K562 (cell line): Measurements from ENCODE around the gene NR2F1. TPM values are rescaled to one million over a fixed set of nuclear protein-coding genes. Genes with fewer than 3 reads are reported as not detected.

Experiments used
- ATAC-seq: fragments of 200-7000 bp; cut with Tn5 transposase; 3 replicates; pipeline ENCODE4 v1.9.1; 2020; ENCODE audit warnings: moderate library complexity
- BruUV-seq: library from RNA; stranded (reverse); fragments of 400-500 nt; replicated peaks from 2 replicates; lab custom pipeline; 2021; lab: Mats Ljungman, UMichigan
- CTCF ChIA-PET: fragments of 300-600 bp; formaldehyde crosslinking; extraction: SDS; loops from one replicate; lab custom pipeline; 2021; ENCODE audit warnings: low intra/inter-chr PET ratio; lab: Yijun Ruan, JAX
- POLR2A ChIA-PET: fragments of 300-600, 350-650 bp; sonication (Branson Sonifier 250); formaldehyde crosslinking; extraction: SDS; loops from one replicate; lab custom pipeline; 2021; ENCODE audit warnings: antibody characterized with exemption, inconsistent platforms; lab: Yijun Ruan, JAX
- DNase-seq, 4 experiments: peaks; one replicate each; pipeline versions ENCODE4 v3.0.0 to v3.0.0-alpha.2; 2011 to 2018; ENCODE audit warnings: low spot score in 3 of 4, mixed read lengths in 3 of 4; ENCODE audit errors: extremely low read depth in 1 of 4
- FAIRE-seq: peaks from 2 replicates; lab custom pipeline; 2011; peaks lifted over from hg19 to GRCh38; lab: Jason Lieb, UNC
- H2AFZ ChIP-seq: 2 replicates; pipeline ENCODE4 v1.6.0; 2011; ENCODE audit warnings: low read depth, low read length, control low read depth, inconsistent platforms
- H3K27ac ChIP-seq: fragments of 200-600 bp; 3 replicates; pipeline ENCODE4 v1.8.0; 2011; ENCODE audit warnings: low read depth, mild to moderate bottlenecking, control low read depth, inconsistent platforms, low read length, moderate library complexity, mixed read lengths; ENCODE audit errors: extremely low read depth
- H3K27me3 ChIP-seq, 2 experiments: fragments of 300-600 bp in 1 of 2; 2 replicates in 1 of 2; 3 replicates in 1 of 2; pipeline versions ENCODE4 v1.6.0 to v1.8.0; 2011; ENCODE audit warnings: inconsistent platforms in 2 of 2, low read length in 2 of 2, mild to moderate bottlenecking in 1 of 2, mixed read lengths in 1 of 2, moderate library complexity in 1 of 2; ENCODE audit not compliant: control insufficient read depth in 2 of 2, insufficient read depth in 2 of 2
- H3K36me3 ChIP-seq: fragments of 300-600 bp; 3 replicates; pipeline ENCODE4 v1.8.0; 2011; ENCODE audit warnings: mild to moderate bottlenecking, low read length, inconsistent platforms; ENCODE audit not compliant: control insufficient read depth, insufficient read depth
- H3K4me1 ChIP-seq, 2 experiments: fragments of 200-600 bp in 1 of 2; replicated peaks in 1 of 2; 2 replicates in 1 of 2; 3 replicates in 1 of 2; pipeline versions ENCODE4 v1.5.1 to v1.8.0; 2011; ENCODE audit warnings: inconsistent platforms in 2 of 2, low read length in 2 of 2, mild to moderate bottlenecking in 1 of 2, mixed read lengths in 1 of 2, moderate library complexity in 1 of 2; ENCODE audit not compliant: control insufficient read depth in 2 of 2, insufficient read depth in 2 of 2
- H3K4me2 ChIP-seq: 2 replicates; pipeline ENCODE4 v1.6.1; 2011; ENCODE audit warnings: low read length, control low read depth, inconsistent platforms, mixed read lengths; ENCODE audit not compliant: insufficient read depth
- H3K4me3 ChIP-seq: fragments of 200-600 bp; sonication (generic), shearing (Covaris generic); 2 replicates; pipeline ENCODE4 v1.5.1; 2016; ENCODE audit warnings: control low read depth, inconsistent platforms
- H3K79me2 ChIP-seq: fragments of 200-600 bp; 3 replicates; pipeline ENCODE4 v1.8.0; 2011; ENCODE audit warnings: low read length, inconsistent platforms; ENCODE audit not compliant: control insufficient read depth, insufficient read depth
- H3K9ac ChIP-seq, 2 experiments: 2 replicates each; pipeline versions ENCODE4 v1.6.0 to v1.6.1; 2011; ENCODE audit warnings: low read depth in 2 of 2, low read length in 2 of 2, control low read depth in 1 of 2, inconsistent platforms in 1 of 2, mild to moderate bottlenecking in 1 of 2, mixed read lengths in 1 of 2; ENCODE audit not compliant: insufficient read depth in 1 of 2
- H3K9me1 ChIP-seq: one replicate; pipeline ENCODE4 v1.6.0; 2011; ENCODE audit warnings: inconsistent platforms, mild to moderate bottlenecking, low read length, moderate library complexity; ENCODE audit not compliant: control insufficient read depth, insufficient read depth
- H3K9me3 ChIP-seq: replicated peaks from 2 replicates; pipeline ENCODE4 v1.5.1; 2011; ENCODE audit warnings: low read depth, low read length, inconsistent platforms; ENCODE audit not compliant: control insufficient read depth, insufficient read depth
- H4K20me1 ChIP-seq: replicated peaks from 2 replicates; pipeline ENCODE4 v1.6.1; 2011; ENCODE audit warnings: low read length, inconsistent platforms, mixed read lengths; ENCODE audit not compliant: control insufficient read depth, insufficient read depth
- NR2C1 ChIP-seq, 2 experiments: fragments of 450-650 bp; IDR thresholded peaks; 2 replicates each; pipeline ENCODE4 v1.6.1; 2017; ENCODE audit warnings: mild to moderate bottlenecking in 2 of 2, antibody characterized with exemption in 1 of 2, inconsistent platforms in 1 of 2, missing compliant biosample characterization in 1 of 2, missing genetic modification characterization in 1 of 2
- NR2C2 ChIP-seq, 2 experiments: fragments of 200-800 bp in 1 of 2; sonication (Bioruptor generic) in 1 of 2; sonication (generic) in 1 of 2; formaldehyde crosslinking in 1 of 2; IDR thresholded peaks; 2 replicates each; pipeline versions ENCODE4 v1.6.1 to v1.8.0; 2016 to 2022; ENCODE audit warnings: mild to moderate bottlenecking in 1 of 2, missing compliant biosample characterization in 1 of 2, missing genetic modification characterization in 1 of 2, missing genetic modification reagents in 1 of 2
- SMARCB1 ChIP-seq: IDR thresholded peaks from 2 replicates; pipeline ENCODE4 v1.6.1; 2011; ENCODE audit warnings: improper control_type of control experiment, low read depth; ENCODE audit not compliant: insufficient read length
- ZNF174 ChIP-seq: fragments of 250-450 bp; sonication (Bioruptor Pico); IDR thresholded peaks from 2 replicates; pipeline ENCODE4 v1.4.0; 2020; ENCODE audit warnings: mild to moderate bottlenecking
- ZNF778 ChIP-seq: fragments of 450-650 bp; formaldehyde crosslinking; IDR thresholded peaks from 2 replicates; pipeline ENCODE4 v1.4.0; 2020; ENCODE audit warnings: mild to moderate bottlenecking, moderate library complexity
- ZSCAN29 ChIP-seq: fragments of 450-650 bp; IDR thresholded peaks from 2 replicates; pipeline ENCODE4 v1.6.1; 2017
- WGBS: fragments of 100-300 bp; shearing (Covaris generic); methylation state at CpG from one replicate; pipeline ENCODE4 v1.1.6; 2016; ENCODE audit warnings: low coverage, mixed read lengths; ENCODE audit not compliant: insufficient coverage; ENCODE audit errors: missing lambda C conversion rate; 5-methylcytosine and 5-hydroxymethylcytosine counted together
- in situ Hi-C: fragments of 300-500 bp; cut with MboI; formaldehyde crosslinking; loops from 4 replicates; pipeline ENCODE4 v1.15.0; 2018; ENCODE audit warnings: inconsistent platforms, mixed read lengths
- intact Hi-C: fragments of 100-400 bp; cut with micrococcal nuclease; formaldehyde crosslinking; loops from 2 replicates; pipeline ENCODE4 v1.14.2; 2022
- polyA plus RNA-seq, 8 experiments: library from polyadenylated mRNA; depleted of rRNA in 4 of 8; stranded (reverse) in 5 of 8; unstranded in 3 of 8; fragments of >200 nt; fragmentation: Nextera tagmentation in 2 of 8; fragmentation: Illumina TruSeq in 1 of 8; extraction: Ambion mirVana in 2 of 8; extraction: Trizol in 1 of 8; gene quantifications; 2 replicates each; pipeline versions ENCODE4 v1.2.1 to v1.2.3, GENCODE V29; 2011 to 2014; ENCODE audit warnings: inconsistent platforms in 1 of 8, missing spikeins in 1 of 8
- total RNA-seq, 7 experiments: library from RNA; depleted of rRNA in 6 of 7; stranded (reverse); fragments of >200 nt in 6 of 7; fragmentation: Illumina TruSeq in 2 of 7; extraction: Trizol in 2 of 7; gene quantifications; 2 replicates each; pipeline versions ENCODE4 v1.2.1 to v1.2.3, GENCODE V29; 2011 to 2021; ENCODE audit warnings: low replicate concordance in 1 of 7
- TF ChIP-seq, protein P1 (sequence below): fragments of 250-450 bp; sonication (Bioruptor Pico); IDR thresholded peaks from 2 replicates; pipeline ENCODE4 v1.8.0; 2021; ENCODE audit warnings: moderate library complexity, mild to moderate bottlenecking, inconsistent platforms
- TF ChIP-seq, protein P2 (sequence below): fragments of 250-450 bp; sonication (Bioruptor Pico); IDR thresholded peaks from 2 replicates; pipeline ENCODE4 v1.5.0; 2021; ENCODE audit warnings: mild to moderate bottlenecking, moderate library complexity
- TF ChIP-seq, protein P3 (sequence below): IDR thresholded peaks from 2 replicates; pipeline ENCODE4 v1.6.1; 2014; ENCODE audit warnings: antibody characterized with exemption
- TF ChIP-seq, protein P4 (sequence below): sonication (generic); formaldehyde crosslinking; IDR thresholded peaks from 2 replicates; pipeline ENCODE4 v1.8.0; 2022; ENCODE audit warnings: missing genetic modification reagents, mild to moderate bottlenecking, borderline replicate concordance

The NR2F1 gene
- total and polyA plus RNA-seq, 9 of the 15 experiments (the other 6 are each of a cell fraction or from before 2014, with no cell fraction given), result 0.18 TPM; not detected in 8

DNA sequence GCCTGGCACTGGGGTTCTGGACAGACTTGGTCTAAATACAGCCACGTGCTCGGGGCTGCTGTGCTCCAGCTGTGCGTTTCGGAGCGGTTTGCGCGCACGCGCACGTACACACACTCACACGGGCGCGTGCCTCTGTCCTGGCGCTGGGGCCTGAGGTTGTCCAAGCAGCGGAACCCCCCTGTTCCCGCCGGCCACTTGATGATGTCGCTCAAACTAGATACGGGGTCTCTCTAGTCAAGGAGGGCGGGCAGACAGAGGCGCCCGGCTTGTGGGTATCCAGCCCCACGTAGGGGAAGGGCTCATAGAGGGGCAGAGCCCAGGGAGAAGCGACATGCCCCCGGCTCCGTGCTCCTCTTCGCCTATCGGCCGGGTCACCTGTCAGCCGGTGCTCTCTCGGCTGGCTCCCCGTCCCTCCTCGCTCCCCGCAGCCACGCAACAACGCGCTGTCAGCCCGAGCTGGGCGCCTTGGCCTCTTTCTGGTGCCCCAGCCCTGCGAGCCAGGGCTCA lies 10.9 kb upstream of the NR2F1 start:
- peaks cover 0 to 30% of the 10 kb centered on the region in 2 experiments; a peak in 2 of 5 replicates for H3K27me3 ChIP-seq
- no peak for FAIRE-seq
- H3K4me1 ChIP-seq, result no peaks in the 10 kb centered on the region; a peak in 1 of 5 replicates
- DNase-seq, result no peak
- no TSS peak for BruUV-seq
- no peak overlapping the region for H3K27ac ChIP-seq
- no peaks in the 10 kb centered on the region for H3K9me3 ChIP-seq
- no peaks in the 10 kb centered on the region for H3K9me1 ChIP-seq
- CTCF ChIA-PET, result no interaction called here
- no peaks in the 10 kb centered on the region for H3K36me3 ChIP-seq
- POLR2A ChIA-PET, result no interaction called here
- H3K79me2 ChIP-seq, result no peaks in the 10 kb centered on the region
- no peak overlapping the region for H3K4me3 ChIP-seq
- no peak overlapping the region for H2AFZ ChIP-seq
- 10% methylated on average over 36 of the region's 40 CpGs for WGBS
- in situ Hi-C loops, result no loop called here
- intact Hi-C loops, result no loop called here
- H4K20me1 ChIP-seq, result no peaks in the 10 kb centered on the region
- no peak overlapping the region for H3K4me2 ChIP-seq
- no peak overlapping the region for H3K9ac ChIP-seq
- no peak for ATAC-seq
- TF ChIP-seq, protein P1, sequence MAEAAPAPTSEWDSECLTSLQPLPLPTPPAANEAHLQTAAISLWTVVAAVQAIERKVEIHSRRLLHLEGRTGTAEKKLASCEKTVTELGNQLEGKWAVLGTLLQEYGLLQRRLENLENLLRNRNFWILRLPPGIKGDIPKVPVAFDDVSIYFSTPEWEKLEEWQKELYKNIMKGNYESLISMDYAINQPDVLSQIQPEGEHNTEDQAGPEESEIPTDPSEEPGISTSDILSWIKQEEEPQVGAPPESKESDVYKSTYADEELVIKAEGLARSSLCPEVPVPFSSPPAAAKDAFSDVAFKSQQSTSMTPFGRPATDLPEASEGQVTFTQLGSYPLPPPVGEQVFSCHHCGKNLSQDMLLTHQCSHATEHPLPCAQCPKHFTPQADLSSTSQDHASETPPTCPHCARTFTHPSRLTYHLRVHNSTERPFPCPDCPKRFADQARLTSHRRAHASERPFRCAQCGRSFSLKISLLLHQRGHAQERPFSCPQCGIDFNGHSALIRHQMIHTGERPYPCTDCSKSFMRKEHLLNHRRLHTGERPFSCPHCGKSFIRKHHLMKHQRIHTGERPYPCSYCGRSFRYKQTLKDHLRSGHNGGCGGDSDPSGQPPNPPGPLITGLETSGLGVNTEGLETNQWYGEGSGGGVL (CRISPR knock-in tag), result no peak
- no peak for TF ChIP-seq ZSCAN29
- TF ChIP-seq, protein P2, sequence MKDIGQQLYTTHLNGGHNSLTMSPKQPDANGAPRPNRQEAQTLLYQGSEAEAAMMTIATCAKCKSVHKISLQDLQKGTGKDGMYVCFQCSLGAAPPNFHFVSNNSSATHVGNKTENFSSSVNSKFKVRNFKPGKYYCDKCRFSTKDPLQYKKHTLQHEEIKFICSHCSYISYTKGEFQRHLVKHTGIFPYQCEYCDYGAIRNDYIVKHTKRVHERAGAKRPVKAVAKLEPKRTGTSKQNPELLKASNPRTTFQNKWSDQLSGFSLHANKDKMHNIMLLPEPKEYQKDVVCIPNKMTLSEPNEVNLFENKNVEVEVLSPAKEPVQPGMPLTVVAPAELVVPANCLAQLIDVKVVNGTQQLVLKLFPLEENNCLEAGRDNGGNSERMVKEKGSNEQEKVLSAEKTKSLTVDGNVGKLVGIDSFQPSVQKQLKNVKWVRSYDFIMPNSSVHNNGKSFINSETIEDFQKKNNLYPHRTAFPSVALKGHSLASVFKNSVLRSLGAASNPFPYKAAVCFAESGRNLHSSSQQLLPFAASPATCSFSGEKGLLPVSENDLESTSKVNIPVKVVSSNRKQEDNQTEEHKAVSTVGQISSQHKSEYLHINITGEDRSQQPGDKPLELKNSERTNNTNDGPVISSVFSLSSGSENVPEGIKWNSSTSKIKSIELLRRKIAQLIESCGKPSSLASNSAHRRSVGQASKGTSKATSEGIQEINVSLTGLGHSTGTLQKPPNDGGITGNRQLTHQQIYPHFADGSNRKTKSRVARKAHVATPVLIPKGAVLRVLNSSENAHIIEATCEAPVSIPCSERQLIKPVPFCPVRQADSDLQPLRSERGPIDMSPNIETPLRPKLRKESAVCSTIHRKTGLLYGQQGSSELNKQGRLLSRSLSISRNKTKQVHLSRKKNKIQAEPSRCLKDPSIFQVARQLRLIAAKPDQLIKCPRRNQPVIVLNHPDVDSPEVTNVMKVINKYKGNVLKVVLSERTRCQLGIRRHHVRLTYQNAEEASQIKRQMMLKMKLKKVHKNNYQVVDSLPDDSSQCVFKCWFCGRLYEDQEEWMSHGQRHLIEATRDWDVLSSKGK (CRISPR knock-in tag), result no peak
- no peak for TF ChIP-seq ZNF174 (CRISPR knock-in tag)
- no peak for TF ChIP-seq NR2C2 (CRISPR knock-in tag; IDR thresholded peaks at IDR 0.05)
- TF ChIP-seq NR2C2 (tag; IDR thresholded peaks at IDR 0.05), result no peak
- no peak for TF ChIP-seq NR2C1 (IDR thresholded peaks at IDR 0.05)
- no peak for TF ChIP-seq NR2C1 (tag; IDR thresholded peaks at IDR 0.05)
- TF ChIP-seq, protein P3, sequence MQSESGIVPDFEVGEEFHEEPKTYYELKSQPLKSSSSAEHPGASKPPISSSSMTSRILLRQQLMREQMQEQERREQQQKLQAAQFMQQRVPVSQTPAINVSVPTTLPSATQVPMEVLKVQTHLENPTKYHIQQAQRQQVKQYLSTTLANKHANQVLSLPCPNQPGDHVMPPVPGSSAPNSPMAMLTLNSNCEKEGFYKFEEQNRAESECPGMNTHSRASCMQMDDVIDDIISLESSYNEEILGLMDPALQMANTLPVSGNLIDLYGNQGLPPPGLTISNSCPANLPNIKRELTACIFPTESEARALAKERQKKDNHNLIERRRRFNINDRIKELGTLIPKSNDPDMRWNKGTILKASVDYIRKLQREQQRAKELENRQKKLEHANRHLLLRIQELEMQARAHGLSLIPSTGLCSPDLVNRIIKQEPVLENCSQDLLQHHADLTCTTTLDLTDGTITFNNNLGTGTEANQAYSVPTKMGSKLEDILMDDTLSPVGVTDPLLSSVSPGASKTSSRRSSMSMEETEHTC, result no peak
- TF ChIP-seq ZNF778, result no peak
- TF ChIP-seq, protein P4, sequence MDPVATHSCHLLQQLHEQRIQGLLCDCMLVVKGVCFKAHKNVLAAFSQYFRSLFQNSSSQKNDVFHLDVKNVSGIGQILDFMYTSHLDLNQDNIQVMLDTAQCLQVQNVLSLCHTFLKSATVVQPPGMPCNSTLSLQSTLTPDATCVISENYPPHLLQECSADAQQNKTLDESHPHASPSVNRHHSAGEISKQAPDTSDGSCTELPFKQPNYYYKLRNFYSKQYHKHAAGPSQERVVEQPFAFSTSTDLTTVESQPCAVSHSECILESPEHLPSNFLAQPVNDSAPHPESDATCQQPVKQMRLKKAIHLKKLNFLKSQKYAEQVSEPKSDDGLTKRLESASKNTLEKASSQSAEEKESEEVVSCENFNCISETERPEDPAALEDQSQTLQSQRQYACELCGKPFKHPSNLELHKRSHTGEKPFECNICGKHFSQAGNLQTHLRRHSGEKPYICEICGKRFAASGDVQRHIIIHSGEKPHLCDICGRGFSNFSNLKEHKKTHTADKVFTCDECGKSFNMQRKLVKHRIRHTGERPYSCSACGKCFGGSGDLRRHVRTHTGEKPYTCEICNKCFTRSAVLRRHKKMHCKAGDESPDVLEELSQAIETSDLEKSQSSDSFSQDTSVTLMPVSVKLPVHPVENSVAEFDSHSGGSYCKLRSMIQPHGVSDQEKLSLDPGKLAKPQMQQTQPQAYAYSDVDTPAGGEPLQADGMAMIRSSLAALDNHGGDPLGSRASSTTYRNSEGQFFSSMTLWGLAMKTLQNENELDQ (CRISPR knock-in tag), result no peak
- TF ChIP-seq SMARCB1, result no peak
